Neuronal stem cell (in vitro differentiated cells): ENCODE results near the gene CCDC57.

Experiments
- DNase-seq: peaks from one replicate; pipeline ENCODE4 v3.0.0-alpha.2; 2013; ENCODE audit warnings: low spot score
- H2AFZ ChIP-seq: one replicate; pipeline ENCODE4 v1.6.1; 2013; ENCODE audit warnings: mild to moderate bottlenecking, low read length, inconsistent platforms
- H2AK5ac ChIP-seq: 2 replicates; pipeline ENCODE4 v1.6.1; 2013; ENCODE audit warnings: low read depth, mild to moderate bottlenecking, inconsistent platforms, low read length, moderate library complexity, mixed read lengths
- H2BK120ac ChIP-seq: 2 replicates; pipeline ENCODE4 v1.6.1; 2013; ENCODE audit warnings: low read depth, mild to moderate bottlenecking, inconsistent platforms, low read length, moderate library complexity, mixed read lengths
- H2BK12ac ChIP-seq: one replicate; pipeline ENCODE4 v1.6.1; 2013; ENCODE audit warnings: low read length, inconsistent platforms
- H2BK15ac ChIP-seq: 2 replicates; pipeline ENCODE4 v1.6.1; 2013; ENCODE audit warnings: mild to moderate bottlenecking, low read length, inconsistent platforms, mixed read lengths
- H2BK5ac ChIP-seq: one replicate; pipeline ENCODE4 v1.6.1; 2013; ENCODE audit warnings: inconsistent platforms, mild to moderate bottlenecking, low read length, moderate library complexity
- H3K14ac ChIP-seq: one replicate; pipeline ENCODE4 v1.6.1; 2013; ENCODE audit warnings: low read length, inconsistent platforms
- H3K18ac ChIP-seq: 2 replicates; pipeline ENCODE4 v1.6.1; 2013; ENCODE audit warnings: low read length, inconsistent platforms
- H3K23ac ChIP-seq: 2 replicates; pipeline ENCODE4 v1.6.1; 2013; ENCODE audit warnings: low read depth, mild to moderate bottlenecking, mixed read lengths, low read length, inconsistent platforms; ENCODE audit not compliant: poor library complexity
- H3K27ac ChIP-seq: replicated peaks from 3 replicates; pipeline ENCODE4 v1.5.1; 2013; ENCODE audit warnings: low read length, inconsistent platforms
- H3K27me3 ChIP-seq, 3 experiments: 2 replicates each; pipeline ENCODE4 v1.6.1; 2013; ENCODE audit warnings: low read length in 3 of 3, mild to moderate bottlenecking in 2 of 3, inconsistent platforms in 1 of 3, low read depth in 1 of 3, mixed read lengths in 1 of 3, moderate library complexity in 1 of 3; ENCODE audit not compliant: control insufficient read depth in 3 of 3, insufficient read depth in 3 of 3
- H3K36me3 ChIP-seq, 2 donors: replicated peaks in 1 of 2; 2 replicates each; pipeline ENCODE4 v1.6.1; 2013; ENCODE audit warnings: low read length in 2 of 2; ENCODE audit not compliant: control insufficient read depth in 2 of 2, insufficient read depth in 2 of 2
- H3K4ac ChIP-seq: 2 replicates; pipeline ENCODE4 v1.6.1; 2013; ENCODE audit warnings: inconsistent platforms, mild to moderate bottlenecking, low read length, moderate library complexity
- H3K4me1 ChIP-seq, 2 donors: 1 replicate in 1 of 2; 2 replicates in 1 of 2; pipeline ENCODE4 v1.6.1; 2013; ENCODE audit warnings: low read length in 2 of 2, low read depth in 1 of 2; ENCODE audit not compliant: control insufficient read depth in 2 of 2, insufficient read depth in 1 of 2
- H3K4me2 ChIP-seq: one replicate; pipeline ENCODE4 v1.6.1; 2013; ENCODE audit warnings: mild to moderate bottlenecking, low read length, inconsistent platforms; ENCODE audit not compliant: insufficient read depth, poor library complexity, severe bottlenecking
- H3K4me3 ChIP-seq, 2 donors: 2 replicates each; pipeline ENCODE4 v1.5.1; 2013; ENCODE audit warnings: low read length in 2 of 2, mild to moderate bottlenecking in 2 of 2, inconsistent platforms in 1 of 2, moderate library complexity in 1 of 2
- H3K79me1 ChIP-seq: one replicate; pipeline ENCODE4 v1.6.1; 2013; ENCODE audit warnings: low read depth, mild to moderate bottlenecking, inconsistent platforms, low read length, moderate library complexity
- H3K9ac ChIP-seq: one replicate; pipeline ENCODE4 v1.6.1; 2013; ENCODE audit warnings: mild to moderate bottlenecking, low read depth, low read length, inconsistent platforms; ENCODE audit not compliant: poor library complexity
- H3K9me3 ChIP-seq, 2 donors: replicated peaks in 1 of 2; 2 replicates each; pipeline versions ENCODE3 to v1.6.1; 2013; ENCODE audit warnings: low read length in 2 of 2, mild to moderate bottlenecking in 2 of 2, inconsistent platforms in 1 of 2, low read depth in 1 of 2, mixed read lengths in 1 of 2, moderate library complexity in 1 of 2; ENCODE audit not compliant: control insufficient read depth in 2 of 2, insufficient read depth in 1 of 2
- H4K8ac ChIP-seq: one replicate; pipeline ENCODE4 v1.6.1; 2013; ENCODE audit warnings: low read depth, mild to moderate bottlenecking, inconsistent platforms, low read length, moderate library complexity
- H4K91ac ChIP-seq: one replicate; pipeline ENCODE4 v1.6.1; 2013; ENCODE audit warnings: low read length, low read depth, mild to moderate bottlenecking, inconsistent platforms; ENCODE audit not compliant: poor library complexity
- WGBS, 2 donors: extraction: QIAGEN DNeasy Blood & Tissue Kit; methylation state at CpG; one replicate each; pipeline ENCODE4 v1.1.7; 2013; ENCODE audit warnings: missing lambda C conversion rate in 2 of 2, mixed read lengths in 1 of 2; ENCODE audit not compliant: insufficient read length in 2 of 2, insufficient replicate concordance in 1 of 2; ENCODE audit errors: extremely low coverage in 2 of 2; 5-methylcytosine and 5-hydroxymethylcytosine counted together

The CCDC57 gene

DNA sequence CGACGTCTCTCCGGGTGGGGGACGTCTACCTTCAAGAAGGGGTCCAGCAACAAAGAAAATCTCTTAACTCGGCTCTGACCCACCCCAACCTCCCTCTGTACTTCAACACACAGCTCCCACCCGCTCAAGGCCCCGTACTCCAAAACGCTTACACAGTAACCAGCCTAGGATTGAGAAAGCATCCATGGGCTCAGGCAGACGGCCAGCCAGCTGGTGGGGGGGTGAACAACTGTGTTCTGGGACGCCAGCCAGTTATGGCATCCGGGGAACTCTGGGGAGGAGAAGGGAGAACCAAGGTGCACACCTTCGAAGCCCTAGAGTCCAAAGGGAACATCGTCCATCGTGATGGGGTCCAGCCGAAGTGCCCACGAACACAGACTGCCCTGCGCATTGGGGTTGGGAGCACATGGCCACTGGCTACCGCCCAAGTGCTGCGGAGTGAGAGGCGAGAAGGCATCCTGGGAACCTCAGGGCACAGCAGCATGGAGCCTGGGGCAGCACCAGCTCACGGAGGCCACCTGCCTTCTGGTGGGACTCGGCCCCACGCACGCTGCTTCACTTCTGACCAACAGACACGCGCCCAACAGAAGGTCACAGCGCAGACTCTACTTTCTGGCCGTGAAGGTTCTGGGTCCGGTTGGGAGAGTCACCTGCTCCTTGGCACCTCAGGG, 30.5 kb upstream of the CCDC57 start:
- Histone ChIP-seq H3K9me3 (peaks cover 0 to 2% of the 10 kb centered on the region in 2 donors), H3K79me1 (peaks cover 21% of the 10 kb centered on the region), H2AK5ac (no peak overlapping the region), H3K4ac (no peak overlapping the region), H3K23ac (peak overlapping the region; percentile 80), H3K27ac (no peak overlapping the region), H3K4me2 (no peak overlapping the region), H3K14ac (no peak overlapping the region), H3K36me3 (peaks cover 67 to 92% of the 10 kb centered on the region in 2 donors), H3K4me1 (no peaks in the 10 kb centered on the region), H4K91ac (no peak overlapping the region), H4K8ac (no peak overlapping the region), H2BK120ac (no peak overlapping the region), H2AFZ (no peak overlapping the region), H3K27me3 (no peaks in the 10 kb centered on the region), H2BK5ac (no peak overlapping the region), H3K18ac (no peak overlapping the region), H3K4me3 (no peak overlapping the region), H2BK15ac (no peak overlapping the region), H3K9ac (peak overlapping the region; percentile 72), H2BK12ac (no peak overlapping the region)
- no CpG with 5 or more reads among the region's 29 CpGs for WGBS, 2 donors
- no peak for DNase-seq

DNA sequence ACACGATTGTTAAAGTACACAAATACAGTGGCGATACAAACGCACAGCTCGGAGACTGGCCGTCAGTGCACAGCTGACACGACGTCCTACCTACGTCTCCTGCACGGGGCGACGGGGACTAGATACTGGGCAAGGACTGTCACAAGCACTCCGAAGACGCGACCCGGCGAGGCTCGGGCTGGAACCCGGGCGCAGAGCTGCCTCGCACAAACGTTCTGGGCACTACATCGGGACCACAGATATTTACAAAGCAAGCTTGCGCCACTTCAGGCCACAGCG, 30.0 kb upstream of the CCDC57 start:
- no peak overlapping the region for H3K14ac ChIP-seq
- H3K27ac ChIP-seq, result no peak overlapping the region
- no peak overlapping the region for H3K9ac ChIP-seq
- no CpG with 5 or more reads among the region's 24 CpGs for WGBS, 2 donors
- H3K9me3 ChIP-seq, result peaks cover 0 to 2% of the 10 kb centered on the region in 2 donors
- peaks cover 63 to 87% of the 10 kb centered on the region in 2 donors for H3K36me3 ChIP-seq
- H2BK120ac ChIP-seq, result no peak overlapping the region
- no peak overlapping the region for H3K4me3 ChIP-seq
- H2AK5ac ChIP-seq, result no peak overlapping the region
- H2BK12ac ChIP-seq, result no peak overlapping the region
- H3K18ac ChIP-seq, result no peak overlapping the region
- peaks cover 21% of the 10 kb centered on the region for H3K79me1 ChIP-seq
- H3K4me1 ChIP-seq, result no peaks in the 10 kb centered on the region
- H3K4ac ChIP-seq, result no peak overlapping the region
- H3K4me2 ChIP-seq, result no peak overlapping the region
- peak overlapping the region; percentile 80 for H3K23ac ChIP-seq
- H2BK5ac ChIP-seq, result no peak overlapping the region
- no peak for DNase-seq
- H2BK15ac ChIP-seq, result no peak overlapping the region
- no peak overlapping the region for H4K91ac ChIP-seq
- H3K27me3 ChIP-seq, result no peaks in the 10 kb centered on the region
- H4K8ac ChIP-seq, result no peak overlapping the region
- no peak overlapping the region for H2AFZ ChIP-seq

DNA sequence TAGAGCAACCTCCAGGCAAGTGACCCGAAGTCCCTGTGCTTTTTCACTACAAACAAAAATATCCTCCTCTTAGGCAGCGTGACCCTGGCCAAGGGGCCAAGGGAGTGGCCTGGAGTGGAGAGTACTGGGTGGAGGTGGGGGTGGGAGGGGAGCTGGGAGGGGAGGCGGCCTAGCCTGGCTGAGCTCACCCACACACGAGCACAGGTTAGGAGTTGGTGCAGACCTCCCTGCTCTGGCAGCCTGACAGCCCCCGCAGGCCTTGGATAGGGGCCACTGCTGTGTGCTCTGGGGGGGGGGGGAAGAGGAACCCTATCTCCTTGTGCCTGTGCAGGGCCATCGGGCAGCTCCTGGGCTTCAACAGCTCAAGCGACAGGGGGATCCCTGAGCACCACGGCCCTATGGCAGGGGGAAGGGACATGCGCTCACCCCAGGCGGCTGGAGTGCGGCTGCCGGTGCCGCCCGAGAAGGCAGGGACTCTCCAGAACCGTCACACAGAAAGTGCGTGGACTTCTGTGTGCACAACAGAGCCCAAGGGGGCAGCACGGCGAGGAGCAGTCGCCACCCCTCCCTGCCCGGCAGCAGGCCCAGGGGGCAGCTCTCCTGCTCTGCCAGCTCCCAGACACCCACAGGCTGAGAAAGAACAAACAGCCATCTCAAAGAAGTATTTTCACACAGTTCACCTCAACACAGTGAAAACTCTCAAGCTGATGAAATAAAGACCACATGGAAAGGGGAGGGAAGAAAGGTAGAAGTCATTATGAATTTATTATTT, 29.5 kb upstream of the CCDC57 start:
- no peak overlapping the region for H2AK5ac ChIP-seq
- H3K18ac ChIP-seq, result no peak overlapping the region
- H3K79me1 ChIP-seq, result peaks cover 18% of the 10 kb centered on the region
- H3K9me3 ChIP-seq, result no peaks in the 10 kb centered on the region
- H2BK12ac ChIP-seq, result no peak overlapping the region
- H3K4me1 ChIP-seq, result no peaks in the 10 kb centered on the region
- no peak overlapping the region for H2BK120ac ChIP-seq
- H2BK5ac ChIP-seq, result no peak overlapping the region
- no peak overlapping the region for H3K14ac ChIP-seq
- no peak overlapping the region for H4K8ac ChIP-seq
- DNase-seq, result no peak
- WGBS, 2 donors, result no CpG with 5 or more reads among the region's 20 CpGs
- H2BK15ac ChIP-seq, result no peak overlapping the region
- H3K27me3 ChIP-seq, result no peaks in the 10 kb centered on the region
- H3K4ac ChIP-seq, result no peak overlapping the region
- peaks cover 57 to 82% of the 10 kb centered on the region in 2 donors for H3K36me3 ChIP-seq
- H3K27ac ChIP-seq, result no peak overlapping the region
- no peak overlapping the region for H3K4me2 ChIP-seq
- peak overlapping the region; percentile 52 for H3K23ac ChIP-seq
- H4K91ac ChIP-seq, result no peak overlapping the region
- H3K9ac ChIP-seq, result no peak overlapping the region
- H2AFZ ChIP-seq, result no peak overlapping the region
- H3K4me3 ChIP-seq, result no peak overlapping the region

DNA sequence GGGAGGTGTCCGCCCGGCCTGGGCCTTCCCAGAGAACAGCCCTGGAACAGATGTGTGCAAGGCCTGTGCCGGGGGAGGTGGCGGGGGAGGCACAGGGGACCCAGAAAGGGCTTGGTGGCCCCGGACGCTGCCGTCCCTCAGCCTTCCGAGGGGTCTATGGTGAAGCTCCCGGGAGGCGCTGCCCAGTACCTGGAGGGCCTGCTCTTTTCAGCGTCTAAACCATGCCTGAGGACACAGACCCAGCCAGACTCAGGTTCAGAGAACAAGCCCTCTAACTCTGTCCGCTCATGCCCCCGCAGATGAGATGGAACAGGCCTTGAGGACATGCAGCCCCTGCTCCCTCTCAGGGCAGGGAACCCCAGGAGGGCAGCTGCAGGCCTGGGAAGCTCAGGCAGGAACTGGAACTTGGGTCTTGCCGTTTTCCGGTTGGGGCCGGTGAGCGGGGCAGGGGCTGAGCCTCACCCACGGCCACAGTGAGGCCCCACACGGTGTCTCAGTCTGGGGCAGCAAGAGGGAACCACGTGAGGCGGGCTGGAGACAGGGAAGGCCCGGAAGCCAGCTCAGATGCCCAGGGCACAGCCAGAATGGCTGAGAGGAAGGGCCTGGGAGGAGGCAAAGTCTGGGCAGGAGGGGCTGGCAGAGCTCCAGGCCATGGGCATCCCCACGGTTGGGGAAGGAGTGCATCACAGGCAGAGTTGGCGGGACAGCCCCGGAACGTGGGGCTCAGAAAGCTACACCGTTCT, 28.7 kb upstream of the CCDC57 start:
- Histone ChIP-seq H3K4me2 (no peak overlapping the region), H3K27ac (peak overlapping the region; percentile 43), H2BK15ac (no peak overlapping the region), H4K8ac (no peak overlapping the region), H2BK5ac (no peak overlapping the region), H3K9me3 (no peaks in the 10 kb centered on the region), H3K18ac (no peak overlapping the region), H3K4me3 (no peak overlapping the region), H4K91ac (no peak overlapping the region), H3K27me3 (no peaks in the 10 kb centered on the region), H2AFZ (no peak overlapping the region), H2BK120ac (no peak overlapping the region), H3K79me1 (peaks cover 17% of the 10 kb centered on the region), H3K14ac (no peak overlapping the region), H3K9ac (no peak overlapping the region), H3K36me3 (peaks cover 51 to 81% of the 10 kb centered on the region in 2 donors), H3K4me1 (peaks cover 0 to 3% of the 10 kb centered on the region in 2 donors), H2BK12ac (no peak overlapping the region), H3K4ac (no peak overlapping the region), H2AK5ac (no peak overlapping the region), H3K23ac (peak overlapping the region; percentile 29)
- no peak for DNase-seq
- no CpG with 5 or more reads among the region's 27 CpGs for WGBS, 2 donors
